Measurements from ENCODE around the gene MOB3A.
"Not testable (repeated sequence)": the region's sequence is repeated elsewhere in the genome, so short reads cannot be mapped to it uniquely, and the experiment has no call there.

MOB3A gene

DNA sequence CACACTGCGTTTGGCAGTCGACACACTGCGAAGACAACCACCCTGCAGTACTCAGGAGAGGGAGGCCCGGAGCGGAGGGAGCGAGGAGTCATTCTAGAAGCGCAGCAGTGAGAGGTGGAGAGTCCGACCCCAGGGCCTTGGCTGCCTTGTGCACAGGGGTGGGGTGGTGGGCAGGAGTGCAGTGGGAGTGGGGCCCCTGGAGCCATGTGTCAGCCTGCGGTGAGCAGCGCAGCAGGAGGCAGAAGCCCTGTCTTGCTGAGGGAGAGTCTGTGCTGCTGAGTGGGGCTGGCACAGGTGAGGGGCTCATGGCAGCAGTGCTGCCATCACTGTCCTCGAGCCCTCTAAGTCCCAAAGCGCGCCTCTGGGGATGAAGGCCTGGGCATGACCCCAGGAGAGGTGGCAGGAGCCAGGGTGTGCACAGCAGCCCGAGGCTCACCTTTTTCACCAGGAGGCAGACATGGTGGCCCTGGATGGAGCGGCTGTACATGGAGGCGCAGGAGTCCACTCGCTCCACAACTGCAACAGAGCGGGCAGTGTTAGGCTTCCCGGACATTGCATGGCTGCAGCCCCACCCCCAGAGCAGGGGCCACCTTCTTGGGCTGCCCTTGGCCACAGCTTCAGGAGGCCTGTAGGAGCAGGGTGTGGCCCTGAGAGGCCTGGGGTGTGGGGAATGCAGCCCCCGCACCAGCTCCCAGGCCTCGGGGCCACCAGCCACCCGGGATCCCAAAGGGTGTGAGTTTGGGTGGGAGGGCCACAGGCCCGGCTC is 12.3 kb upstream of the MOB3A start:
- no peak for DNase-seq (ENCODE audit: low spot score)

DNA sequence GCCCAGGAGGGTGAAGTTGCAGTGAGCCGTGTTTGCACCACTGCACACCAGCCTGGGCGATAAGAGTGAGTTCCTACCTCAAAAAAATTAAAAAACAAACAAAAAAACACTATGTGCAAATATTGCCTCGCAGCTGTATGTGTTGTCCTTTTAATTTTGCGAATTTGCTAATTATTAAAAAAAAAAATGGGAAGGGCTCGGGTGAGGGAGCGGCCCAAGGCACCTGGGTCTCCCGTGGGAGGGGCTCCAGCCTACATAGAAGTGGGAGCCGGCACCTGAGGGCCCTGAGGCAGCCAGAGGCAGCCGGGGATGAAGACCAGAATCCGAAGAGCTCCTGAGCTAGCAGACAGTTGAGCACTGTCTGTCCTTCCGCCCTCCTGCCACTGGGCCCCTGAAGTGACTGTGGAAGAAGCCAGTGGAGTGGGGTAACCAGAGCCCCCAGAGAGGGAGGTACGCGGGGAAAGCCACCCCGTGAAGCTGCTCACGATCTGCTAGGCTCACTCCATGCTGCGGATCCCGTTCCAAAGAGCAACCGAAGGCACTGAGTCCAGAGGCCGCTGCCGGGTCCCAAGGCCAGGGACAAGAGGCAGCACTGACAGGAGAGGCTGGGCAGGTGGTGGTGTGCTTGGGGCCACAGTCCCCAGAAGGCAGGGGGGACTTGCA is 7.0 kb upstream of the MOB3A start:
- DNase-seq (ENCODE audit: low spot score), result no peak

DNA sequence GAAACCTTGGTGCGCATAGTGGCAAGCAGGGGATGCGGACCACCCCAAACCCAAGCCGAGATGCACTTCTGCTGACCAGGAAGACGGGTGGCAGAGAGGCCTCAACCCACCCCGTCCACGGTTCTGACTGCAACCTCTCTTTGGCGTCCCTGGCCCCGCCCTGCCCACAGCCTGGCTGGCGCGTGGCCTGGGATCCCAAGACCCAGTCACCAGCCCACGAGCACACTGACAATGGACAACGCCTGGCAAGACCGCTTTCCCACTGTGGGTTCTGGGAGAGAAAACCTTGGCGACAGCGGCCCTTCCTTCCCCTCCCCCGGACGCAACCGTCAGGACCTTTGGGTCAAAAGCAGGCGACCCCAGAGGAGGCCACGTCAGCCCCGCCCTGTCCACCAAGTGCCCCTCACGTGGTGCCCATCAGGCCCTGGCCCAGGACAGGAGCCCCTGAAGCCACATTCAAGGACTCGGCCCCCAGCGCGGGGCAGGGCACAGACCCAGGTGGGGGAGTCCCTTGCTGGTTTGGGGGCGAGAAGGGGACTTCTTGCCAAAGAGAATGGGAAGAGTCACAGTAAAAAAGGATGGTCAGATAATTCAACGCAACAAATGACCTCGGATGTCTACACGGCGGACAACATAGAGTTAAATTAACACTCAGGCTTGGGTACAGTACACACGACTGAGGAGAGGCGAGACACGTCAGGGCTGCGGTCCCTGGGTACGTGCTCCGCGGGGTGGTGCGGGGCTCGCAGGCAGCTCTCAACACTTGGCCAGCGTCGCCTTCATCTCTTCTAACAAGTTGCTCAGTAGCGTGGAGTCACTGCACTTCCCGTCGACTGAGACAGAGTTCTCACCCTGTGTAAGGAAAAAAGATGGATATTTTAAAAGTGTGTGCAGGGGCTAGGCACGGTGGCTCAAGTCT is 5.5 kb upstream of the MOB3A start:
- DNase-seq (ENCODE audit: low spot score), result no peak

DNA sequence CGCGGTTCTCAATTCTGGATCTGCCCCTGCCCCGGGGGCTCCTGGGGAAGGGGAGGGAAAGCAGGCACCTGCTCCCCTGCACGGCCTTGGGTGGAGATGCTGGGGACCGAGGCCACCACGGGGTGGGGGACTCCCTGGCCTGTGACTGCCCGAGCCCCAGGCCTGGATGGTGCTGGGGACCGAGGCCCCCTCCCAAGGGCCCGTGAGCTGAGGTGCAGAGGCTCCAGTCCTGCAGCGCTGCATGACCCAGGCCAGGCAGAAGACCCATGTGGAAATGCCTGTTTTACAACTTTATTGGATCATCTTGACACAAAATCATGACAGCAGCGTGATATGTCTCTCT is 4.6 kb upstream of the MOB3A start:
- no peak for DNase-seq (ENCODE audit: low spot score)

DNA sequence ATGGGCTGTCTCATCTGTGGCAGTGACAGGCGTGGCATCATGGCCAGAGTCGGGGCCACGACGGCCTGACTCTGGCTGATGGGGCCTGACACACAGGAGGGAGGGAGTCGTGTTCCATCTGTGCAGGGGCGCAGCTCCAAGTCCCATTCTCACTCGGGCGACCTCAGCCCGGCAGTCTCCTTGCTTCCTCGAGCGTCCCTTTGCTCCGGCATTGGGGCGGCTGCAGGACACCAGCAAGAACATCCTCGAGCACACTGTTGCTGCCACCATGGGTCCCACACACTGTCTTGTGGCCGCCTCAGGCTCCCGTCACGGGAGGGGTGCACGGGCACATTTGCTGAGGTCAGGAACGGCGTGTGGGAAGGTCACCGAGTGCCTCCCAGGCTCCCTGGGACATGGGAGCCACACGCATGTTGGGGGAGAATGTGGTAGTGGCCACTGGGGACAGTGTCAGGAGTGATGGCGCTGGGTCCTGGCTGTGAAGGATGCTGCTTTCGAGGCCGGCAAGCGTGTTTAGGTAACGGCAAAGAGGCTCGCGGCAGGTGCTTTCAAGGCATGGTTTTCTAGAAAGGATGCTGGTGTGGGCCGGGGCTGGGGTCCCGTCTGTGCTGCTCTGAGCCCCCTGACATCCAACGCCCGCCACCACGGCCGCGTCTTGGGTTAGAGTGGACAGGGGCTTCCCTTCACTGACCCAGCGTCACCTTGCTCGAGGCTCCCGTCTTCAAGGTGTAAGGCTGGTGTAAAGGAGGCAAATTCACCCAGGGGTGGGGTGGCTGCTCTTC is 4.0 kb upstream of the MOB3A start:
- no peak for DNase-seq (ENCODE audit: low spot score)

DNA sequence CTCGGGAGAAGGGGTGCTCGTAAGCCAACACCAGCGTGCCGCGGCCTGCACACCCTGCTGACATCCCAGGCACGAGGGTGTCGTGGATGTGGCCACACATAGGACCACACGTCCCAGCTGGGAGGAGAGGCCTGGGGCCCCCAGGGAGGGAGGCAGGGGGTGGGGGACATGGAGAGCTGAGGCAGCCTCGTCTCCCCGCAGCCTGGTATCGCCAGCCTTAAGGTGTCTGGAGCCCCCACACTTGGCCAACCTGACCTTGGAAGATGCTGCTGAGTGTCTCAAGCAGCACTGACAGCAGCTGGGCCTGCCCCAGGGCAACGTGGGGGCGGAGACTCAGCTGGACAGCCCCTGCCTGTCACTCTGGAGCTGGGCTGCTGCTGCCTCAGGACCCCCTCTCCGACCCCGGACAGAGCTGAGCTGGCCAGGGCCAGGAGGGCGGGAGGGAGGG is 3.0 kb upstream of the MOB3A start:
- DNase-seq (ENCODE audit: low spot score), result no peak

DNA sequence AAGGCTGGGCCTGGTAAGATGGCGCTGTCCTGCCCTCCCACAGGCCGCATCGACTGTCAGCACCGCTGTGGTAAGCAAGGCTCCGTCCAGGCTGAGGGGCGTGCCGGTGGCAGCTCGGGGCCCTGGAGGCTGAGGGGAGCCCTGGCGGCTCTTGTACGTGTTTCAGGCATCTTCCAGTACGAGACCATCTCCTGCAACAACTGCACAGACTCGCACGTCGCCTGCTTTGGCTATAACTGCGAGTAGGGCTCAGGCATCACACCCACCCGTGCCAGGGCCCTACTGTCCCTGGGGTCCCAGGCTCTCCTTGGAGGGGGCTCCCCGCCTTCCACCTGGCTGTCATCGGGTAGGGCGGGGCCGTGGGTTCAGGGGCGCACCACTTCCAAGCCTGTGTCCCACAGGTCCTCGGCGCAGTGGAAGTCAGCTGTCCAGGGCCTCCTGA is 1.8 kb upstream of the MOB3A start:
- DNase-seq (ENCODE audit: low spot score), result no peak

DNA sequence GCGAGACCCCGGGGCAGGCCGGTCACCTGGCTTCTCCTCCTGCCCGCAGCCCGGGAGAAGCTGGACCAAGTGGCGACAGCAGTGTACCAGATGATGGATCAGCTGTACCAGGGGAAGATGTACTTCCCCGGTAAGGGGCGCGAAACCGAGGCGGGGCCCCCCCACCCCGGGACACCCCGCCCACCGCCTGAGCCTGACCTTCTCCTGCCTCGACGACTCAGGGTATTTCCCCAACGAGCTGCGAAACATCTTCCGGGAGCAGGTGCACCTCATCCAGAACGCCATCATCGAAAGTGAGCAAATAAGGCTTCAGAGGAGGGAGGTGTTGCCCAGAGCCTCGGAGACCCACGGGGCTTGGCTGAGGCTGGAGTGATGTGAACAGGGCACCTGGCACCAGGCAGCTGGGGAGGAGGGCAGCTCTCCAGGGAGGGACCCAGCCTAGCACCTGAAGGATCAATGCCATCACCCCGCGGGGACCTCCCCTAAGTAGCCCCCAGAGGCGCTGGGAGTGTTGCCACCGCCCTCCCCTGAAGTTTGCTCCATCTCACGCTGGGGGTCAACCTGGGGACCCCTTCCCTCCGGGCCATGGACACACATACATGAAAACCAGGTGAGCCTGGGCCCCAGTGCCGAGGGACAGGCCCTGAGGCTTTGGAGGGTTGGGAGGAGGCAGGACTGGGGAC is 1.2 kb upstream of the MOB3A start:
- peak; percentile 53 for DNase-seq (ENCODE audit: low spot score)

DNA sequence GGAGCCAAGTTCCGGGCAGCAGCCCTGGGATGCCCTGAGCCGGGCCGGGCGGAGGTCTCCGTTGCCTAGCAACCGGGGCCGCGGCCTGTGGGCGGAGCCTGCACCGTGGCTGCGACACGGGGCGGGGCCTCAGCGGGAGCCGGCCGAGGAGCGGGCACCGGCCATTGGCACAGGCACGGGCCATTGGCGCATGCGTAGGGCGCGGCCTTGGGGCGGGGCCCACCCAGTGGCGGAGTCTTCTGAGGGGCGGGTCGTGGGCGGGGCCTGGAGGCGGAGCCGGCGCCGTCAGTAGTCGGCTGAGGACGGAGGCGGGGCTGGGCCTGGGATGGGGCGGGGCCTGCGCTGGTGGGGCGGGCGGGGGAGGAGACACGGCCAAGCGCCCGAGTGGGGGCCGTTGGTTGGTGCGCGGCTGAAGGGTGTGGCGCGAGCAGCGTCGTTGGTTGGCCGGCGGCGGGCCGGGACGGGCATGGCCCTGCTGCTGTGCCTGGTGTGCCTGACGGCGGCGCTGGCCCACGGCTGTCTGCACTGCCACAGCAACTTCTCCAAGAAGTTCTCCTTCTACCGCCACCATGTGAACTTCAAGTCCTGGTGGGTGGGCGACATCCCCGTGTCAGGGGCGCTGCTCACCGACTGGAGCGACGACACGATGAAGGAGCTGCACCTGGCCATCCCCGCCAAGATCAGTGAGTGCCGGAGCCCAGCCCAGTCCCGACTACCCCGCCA is 515 bp upstream of the MOB3A start, which contains the start of gene IZUMO4:
Gene IZUMO4 (plus strand): TSS at position 436 of the 723 bp plus-strand sequence. CDS start 31 bp downstream, at position 467.
- peak; percentile 98 for DNase-seq (ENCODE audit: low spot score)

DNA sequence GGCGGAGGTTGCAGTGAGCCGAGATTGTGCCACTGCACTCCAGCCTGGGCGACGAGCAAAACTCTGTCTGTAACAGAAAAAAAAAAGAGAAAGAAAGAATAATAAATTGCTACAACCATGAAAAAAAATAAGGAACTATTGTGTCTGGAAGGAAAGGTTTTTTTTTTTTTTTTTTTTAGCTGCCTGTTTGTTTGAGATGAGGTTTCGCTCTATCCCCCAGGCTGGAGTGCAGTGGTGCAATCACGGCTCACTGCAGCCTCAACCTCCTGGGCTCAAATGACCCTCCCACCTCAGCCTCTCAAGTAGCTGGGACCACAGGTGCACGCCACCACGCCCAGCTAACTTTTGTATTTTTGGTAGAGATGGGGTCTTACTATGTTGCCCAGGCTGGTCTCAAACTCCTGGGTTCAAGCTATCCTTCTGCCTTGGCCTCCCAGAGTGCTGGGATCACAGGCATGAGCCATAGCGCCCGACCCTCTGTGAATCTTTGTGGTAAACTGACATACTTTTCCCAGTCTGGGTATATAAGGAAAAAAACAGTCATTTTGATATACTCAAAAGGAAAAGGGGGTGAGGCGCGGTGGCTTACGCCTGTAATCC is 4.1 kb downstream of the MOB3A start:
- not testable (repeated sequence) for DNase-seq (ENCODE audit: low spot score)

DNA sequence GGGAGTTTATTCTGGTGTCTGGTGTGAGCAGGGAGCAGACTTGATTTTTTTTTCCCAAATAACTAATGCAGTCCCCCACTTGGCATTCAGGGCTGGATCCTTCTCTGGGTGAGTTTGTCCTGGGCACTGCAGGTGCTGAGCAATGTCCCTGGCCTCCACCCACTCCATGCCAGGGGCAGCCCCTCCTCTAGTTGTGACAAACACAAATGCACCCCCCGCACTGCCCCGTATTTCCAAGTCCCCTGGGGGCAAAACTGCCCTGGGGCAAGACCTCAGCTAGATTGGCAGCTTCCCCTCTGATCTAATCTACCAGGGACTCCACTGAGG is 6.4 kb downstream of the MOB3A start:
- no peak for DNase-seq (ENCODE audit: low spot score)

DNA sequence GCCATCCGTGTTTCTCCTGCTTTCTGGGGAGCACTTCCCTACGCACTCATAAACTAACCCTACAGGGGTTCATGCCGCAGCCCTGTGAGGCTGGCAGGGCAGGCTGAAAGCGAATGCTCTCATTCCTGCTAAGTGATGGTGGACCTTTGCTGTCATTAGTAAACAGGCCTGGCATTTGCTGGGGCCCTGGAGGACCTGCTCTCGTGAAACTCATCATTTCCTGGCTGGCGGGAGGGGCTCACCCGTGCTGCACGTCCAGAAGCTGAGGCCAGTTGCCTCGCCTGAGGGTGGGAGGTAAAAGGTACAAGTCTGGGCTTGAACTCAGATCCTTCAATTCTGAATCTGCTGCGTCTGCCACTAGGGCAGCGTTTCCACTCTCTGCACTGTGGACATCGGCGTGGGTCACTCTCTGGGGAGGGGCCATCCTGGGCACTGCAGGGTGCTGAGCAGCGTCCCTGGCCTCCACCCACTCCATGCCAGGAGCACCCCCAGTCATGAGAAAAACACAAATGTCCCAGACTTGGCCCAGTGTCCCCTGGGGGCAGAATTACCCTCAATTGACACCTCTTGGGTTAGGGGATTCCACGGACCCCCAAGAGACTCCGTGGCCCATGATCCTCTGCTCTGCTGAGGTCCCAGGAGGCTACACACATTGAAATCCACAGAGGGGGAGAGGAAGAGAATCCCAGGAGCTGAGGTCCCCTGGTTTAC is 7.0 kb downstream of the MOB3A start:
- DNase-seq (ENCODE audit: low spot score), result peak; percentile 29

DNA sequence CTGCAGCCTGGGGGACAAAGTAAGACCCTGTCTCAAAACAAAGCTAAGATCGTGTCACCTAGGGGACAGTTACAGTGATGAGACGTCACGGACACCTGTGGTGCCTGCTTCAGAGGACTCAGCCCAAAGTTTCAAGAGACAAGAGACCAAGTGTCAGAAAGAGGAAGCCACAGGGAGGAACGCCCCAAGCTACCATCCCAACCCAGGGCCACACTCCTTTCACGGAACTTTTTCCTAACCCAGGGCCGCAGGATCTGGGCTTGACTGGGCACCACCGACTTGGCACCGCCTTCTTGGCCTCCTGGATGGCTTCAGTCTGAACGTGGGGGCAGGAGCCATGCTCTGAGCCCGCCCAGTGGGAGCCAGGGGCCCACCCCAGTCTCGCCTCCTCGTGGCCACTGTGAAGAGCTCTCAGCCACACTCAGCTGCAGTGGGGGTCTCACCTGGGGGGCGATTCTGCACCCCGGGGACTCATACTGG is 8.5 kb downstream of the MOB3A start:
- peak; percentile 67 for DNase-seq (ENCODE audit: low spot score)

DNA sequence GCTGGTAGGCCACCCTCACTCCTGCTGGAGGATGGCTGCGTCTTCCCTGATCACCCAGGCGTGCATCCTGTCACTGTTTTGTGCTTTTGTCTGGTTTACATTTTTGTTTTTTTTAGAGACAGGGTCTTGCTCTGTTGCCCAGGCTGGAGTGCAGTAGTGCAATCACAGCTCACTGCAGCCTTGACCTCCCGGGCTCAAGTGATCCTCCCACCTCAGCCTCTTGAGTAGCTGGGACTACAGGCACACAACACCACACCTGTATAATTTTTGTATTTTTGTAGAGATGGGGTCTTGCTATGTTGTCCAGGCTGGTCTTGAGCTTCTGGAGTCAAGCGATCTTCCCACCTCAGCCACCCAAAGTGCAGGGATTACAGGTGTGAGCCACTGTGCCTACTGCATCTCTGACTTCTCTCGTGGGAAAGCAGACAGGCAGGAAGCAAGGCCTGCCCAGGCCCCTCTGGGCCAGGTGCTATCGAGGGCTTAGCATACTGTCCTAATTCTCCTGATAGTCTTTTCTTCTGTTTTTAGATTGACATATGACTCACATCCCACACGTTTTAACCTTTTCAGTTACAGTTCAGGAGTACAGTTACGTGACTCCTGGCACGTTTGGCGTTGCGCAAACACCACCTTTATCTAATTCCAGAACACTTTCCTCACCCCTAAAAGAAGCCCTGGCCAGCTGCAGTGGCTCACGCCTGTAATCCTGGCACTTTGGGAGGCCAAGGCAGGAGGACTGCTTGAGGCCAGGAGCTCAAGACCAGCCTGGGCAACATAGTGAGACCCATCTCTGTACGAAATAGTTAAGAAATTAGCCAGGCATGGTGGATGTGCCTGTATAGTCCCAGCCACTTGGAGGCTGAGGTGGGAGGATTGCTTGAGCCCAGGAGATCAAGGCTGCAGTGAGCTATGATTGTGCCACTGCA is 9.2 kb downstream of the MOB3A start:
- peak; percentile 30 for DNase-seq (ENCODE audit: low spot score)

DNA sequence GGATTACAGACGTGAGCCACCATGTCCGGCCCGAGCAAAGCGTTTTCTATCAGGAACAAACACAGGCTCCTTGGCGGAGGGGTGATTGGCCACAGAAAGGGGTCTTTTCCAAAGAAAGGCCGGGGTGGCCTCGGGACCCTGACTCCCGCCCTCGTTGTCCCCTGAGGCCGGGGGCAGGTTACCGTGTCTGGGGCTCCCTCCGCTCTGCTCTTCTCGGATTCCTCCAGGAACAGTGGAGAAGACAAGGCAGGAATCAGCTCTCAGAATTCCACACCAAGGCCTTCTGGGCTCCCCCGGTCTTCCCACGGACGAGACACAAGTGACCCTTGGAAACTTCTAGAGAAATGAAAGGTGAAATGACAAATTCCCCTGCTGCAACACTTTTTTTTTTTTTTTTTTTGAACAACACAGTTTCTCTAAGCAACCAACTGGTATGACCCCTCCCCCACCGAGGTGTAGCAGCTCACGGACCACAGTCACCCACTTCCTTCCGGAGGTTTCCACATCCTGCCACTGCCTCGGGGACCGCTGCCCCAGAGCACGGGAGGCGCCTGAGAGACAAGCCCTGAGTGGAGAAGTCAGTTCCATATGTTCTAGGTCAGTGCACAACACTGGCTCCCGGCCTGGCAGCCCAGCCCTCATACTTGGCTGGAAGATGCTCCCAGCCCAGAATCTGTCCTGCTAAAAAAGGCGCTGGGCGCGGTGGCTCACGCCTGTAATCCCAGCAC is 11.0 kb downstream of the MOB3A start:
- peak; percentile 82 for DNase-seq (ENCODE audit: low spot score)

DNA sequence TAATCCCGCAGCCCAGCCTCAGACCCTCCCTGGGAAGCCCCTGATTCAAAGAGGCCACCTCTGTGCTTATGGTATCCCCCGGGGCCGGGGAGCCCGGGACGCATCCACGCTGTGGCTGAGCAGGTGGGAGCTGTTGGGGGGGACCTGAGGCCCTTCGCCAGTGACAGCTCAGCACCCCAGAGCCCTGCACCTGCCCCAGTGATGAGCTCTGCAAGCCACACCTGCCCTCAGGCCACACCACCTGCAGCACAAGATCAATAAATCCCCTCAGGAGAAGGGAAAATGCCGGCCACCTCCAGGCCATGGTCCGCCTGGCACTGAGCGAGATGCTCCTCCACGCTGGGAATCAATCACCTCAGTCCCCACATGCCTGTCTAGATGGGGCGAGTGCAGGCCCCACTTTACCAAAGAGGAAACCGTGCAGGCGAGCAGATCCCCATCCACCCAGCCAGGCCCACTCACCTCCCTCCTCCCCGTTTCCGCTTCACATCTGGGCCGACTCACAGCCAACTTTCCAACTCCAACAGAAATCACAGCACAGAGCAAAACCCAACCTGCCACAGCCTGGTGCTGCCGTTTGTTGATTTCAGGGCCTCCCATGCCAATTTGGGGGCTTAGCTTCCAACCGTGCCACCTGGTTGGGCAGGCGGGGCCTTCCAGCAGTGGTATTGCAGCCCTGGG is 12.8 kb downstream of the MOB3A start:
- DNase-seq (ENCODE audit: low spot score), result peak; percentile 67

Measured in germinal center (tissue), 1 donor.